Panc1 (cell line): ENCODE data around the gene WWOX. TPM values are rescaled to one million over a fixed set of nuclear protein-coding genes. Genes with fewer than 3 reads are reported as not detected.

Source experiments
- ATAC-seq: fragments of 200-7000 bp; cut with Tn5 transposase; 2 replicates; pipeline ENCODE4 v1.9.1; 2020; ENCODE audit warnings: mild to moderate bottlenecking, moderate library complexity
- BruUV-seq: library from RNA; stranded (reverse); fragments of 400-500 nt; replicated peaks from 2 replicates; lab custom pipeline; 2021; lab: Mats Ljungman, UMichigan
- CTCF ChIA-PET: fragments of 300-600 bp; sonication (Branson Sonifier 250); formaldehyde crosslinking; loops from one replicate; lab custom pipeline; 2022; ENCODE audit warnings: antibody characterized with exemption; lab: Charles Lee
- POLR2A ChIA-PET: fragments of 300-600 bp; sonication (Branson Sonifier 250); formaldehyde crosslinking; loops from one replicate; lab custom pipeline; 2022; ENCODE audit warnings: antibody characterized with exemption; lab: Charles Lee
- DNase-seq: peaks from one replicate; pipeline ENCODE4 v3.0.0-alpha.2; 2010; ENCODE audit warnings: low read depth, low spot score
- H3K27ac ChIP-seq: 2 replicates; pipeline ENCODE4 v1.5.1; 2011; ENCODE audit warnings: mild to moderate bottlenecking, low read length, inconsistent platforms
- H3K27me3 ChIP-seq: fragments of 200-500 bp; sonication (Bioruptor generic); 2 replicates; pipeline ENCODE4 v1.6.0; 2014; ENCODE audit warnings: low read length, inconsistent platforms; ENCODE audit not compliant: control insufficient read depth, insufficient read depth
- H3K36me3 ChIP-seq: fragments of 200-500 bp; sonication (Bioruptor generic); 2 replicates; pipeline ENCODE4 v1.5.1; 2014; ENCODE audit warnings: inconsistent platforms, mild to moderate bottlenecking, low read length, moderate library complexity; ENCODE audit not compliant: control insufficient read depth, insufficient read depth
- H3K4me1 ChIP-seq: 2 replicates; pipeline ENCODE4 v1.5.1; 2011; ENCODE audit warnings: inconsistent platforms, mild to moderate bottlenecking, low read length, moderate library complexity; ENCODE audit not compliant: control insufficient read depth, insufficient read depth
- H3K4me3 ChIP-seq, 2 experiments: 2 replicates each; pipeline ENCODE4 v1.5.1; 2011 to 2012; ENCODE audit warnings: low read depth in 2 of 2, low read length in 2 of 2, mild to moderate bottlenecking in 2 of 2, inconsistent platforms in 1 of 2, moderate library complexity in 1 of 2
- H3K9me3 ChIP-seq: fragments of 200-500 bp; sonication (Bioruptor generic); 2 replicates; pipeline ENCODE4 v1.5.1; 2014; ENCODE audit warnings: low read depth, mild to moderate bottlenecking, inconsistent platforms, low read length, moderate library complexity; ENCODE audit not compliant: control insufficient read depth, insufficient read depth
- CTCF ChIP-seq: fragments of 450-650 bp; IDR thresholded peaks from 2 replicates; pipeline ENCODE4 v1.5.1; 2017; ENCODE audit warnings: mild to moderate bottlenecking
- POLR2AphosphoS5 ChIP-seq: IDR thresholded peaks from 2 replicates; pipeline ENCODE4 v1.6.1; 2012; ENCODE audit warnings: mild to moderate bottlenecking, low read depth, low read length, moderate library complexity
- REST ChIP-seq, 2 experiments: IDR thresholded peaks; 2 replicates each; pipeline ENCODE4 v1.6.1; 2011 to 2012; ENCODE audit warnings: low read depth in 2 of 2, control low read depth in 1 of 2, low read length in 1 of 2, mild to moderate bottlenecking in 1 of 2, moderate library complexity in 1 of 2; ENCODE audit not compliant: insufficient read depth in 1 of 2
- SIN3A ChIP-seq: IDR thresholded peaks from 2 replicates; pipeline ENCODE4 v1.6.1; 2012; ENCODE audit warnings: low read depth, mild to moderate bottlenecking, low read length, moderate library complexity, borderline replicate concordance; ENCODE audit not compliant: insufficient read depth
- TCF7L2 ChIP-seq: IDR thresholded peaks from 2 replicates; pipeline ENCODE4 v1.6.1; 2011; ENCODE audit warnings: mild to moderate bottlenecking, low read depth, low read length, inconsistent platforms
- in situ Hi-C: cut with HindIII; loops from 2 replicates; pipeline ENCODE4 v1.10.0; 2016; ENCODE audit warnings: low sequenced_read_pairs, low pct_unique_long_range_greater_than_20kb
- intact Hi-C: fragments of 100-400 bp; cut with micrococcal nuclease; formaldehyde crosslinking; loops from one replicate; pipeline ENCODE4 v1.10.0; 2022; ENCODE audit not compliant: unreplicated experiment
- total RNA-seq: library from RNA; stranded (reverse); gene quantifications from one replicate; pipeline ENCODE4 v1.2.1, GENCODE V29; 2021; ENCODE audit not compliant: unreplicated experiment

WWOX gene
- total RNA-seq, 1 experiment from 2014 or later, result 12.5 TPM

GRCh38 chr16:78619811-78620210 is 520.4 kb downstream of the WWOX start:
- in situ Hi-C loops, result no loop called here
- Histone ChIP-seq H3K9me3 (no peaks in the 10 kb centered on the region), H3K36me3 (no peaks in the 10 kb centered on the region), H3K4me1 (no peaks in the 10 kb centered on the region), H3K4me3 (no peak overlapping the region), H3K27ac (no peak overlapping the region), H3K27me3 (no peaks in the 10 kb centered on the region)
- POLR2A ChIA-PET, result no interaction called here
- ATAC-seq, result no peak
- TF ChIP-seq SIN3A (no peak), TCF7L2 (no peak), CTCF (no peak), REST (IDR thresholded peaks at IDR 0.05; ENCODE audit: insufficient read depth in 1 of 2, low read depth in 2 of 2, low read length in 1 of 2) (no peak), POLR2AphosphoS5 (no peak)
- no peak for DNase-seq
- intact Hi-C loops, result no loop called here
- no TSS peak for BruUV-seq
- CTCF ChIA-PET, result no interaction called here

- ChIA-PET CTCF (no interaction called here), POLR2A (no interaction called here)
- Histone ChIP-seq H3K4me1 (no peaks in the 10 kb centered on the region), H3K27me3 (no peaks in the 10 kb centered on the region), H3K4me3 (no peak overlapping the region), H3K36me3 (no peaks in the 10 kb centered on the region), H3K9me3 (no peaks in the 10 kb centered on the region), H3K27ac (no peak overlapping the region)
- intact Hi-C loops, result no loop called here
- ATAC-seq, result no peak
- no TSS peak for BruUV-seq
- DNase-seq, result no peak
- TF ChIP-seq REST (IDR thresholded peaks at IDR 0.05; ENCODE audit: insufficient read depth in 1 of 2, low read depth in 2 of 2, low read length in 1 of 2) (no peak), SIN3A (no peak), TCF7L2 (no peak), CTCF (no peak), POLR2AphosphoS5 (no peak)
- in situ Hi-C loops, result no loop called here
Measured at GRCh38 chr16:78620291-78620690, 520.8 kb downstream of the WWOX start.
